WTC11 (cell line): ENCODE measurements around the gene ORC4. TPM values are rescaled to one million over a fixed set of nuclear protein-coding genes. Genes with fewer than 3 reads are reported as not detected.

ENCODE experiments used
- ATAC-seq: fragments of 200-7000 bp; cut with Tn5 transposase; 2 replicates; pipeline ENCODE4 v1.10.0; 2021; ENCODE audit warnings: mild to moderate bottlenecking, moderate library complexity
- CTCF ChIA-PET: fragments of 300-600 bp; sonication (Branson Sonifier 250); formaldehyde crosslinking; loops from one replicate; lab custom pipeline; 2021; ENCODE audit warnings: antibody characterized with exemption; lab: Charles Lee
- POLR2A ChIA-PET: fragments of 350-600 bp; sonication (Branson Sonifier 250); formaldehyde crosslinking; loops from one replicate; lab custom pipeline; 2021; ENCODE audit warnings: antibody characterized with exemption; lab: Charles Lee
- DNase-seq: peaks from one replicate; pipeline ENCODE4 v3.0.0; 2021; ENCODE audit warnings: low spot score
- H3K27ac Mint-ChIP-seq: 2 replicates; pipeline ENCODE4 v1.8.0; 2021; ENCODE audit warnings: mixed read lengths
- H3K27me3 Mint-ChIP-seq: 2 replicates; pipeline ENCODE4 v1.8.0; 2021; ENCODE audit warnings: low read depth, mild to moderate bottlenecking, moderate library complexity, mixed read lengths
- H3K36me3 Mint-ChIP-seq: 2 replicates; pipeline ENCODE4 v1.8.0; 2021; ENCODE audit warnings: mixed read lengths
- H3K4me1 Mint-ChIP-seq: 2 replicates; pipeline ENCODE4 v1.8.0; 2022; ENCODE audit warnings: mixed read lengths
- H3K4me3 Mint-ChIP-seq: 2 replicates; pipeline ENCODE4 v1.8.0; 2021; ENCODE audit warnings: mild to moderate bottlenecking, moderate library complexity, mixed read lengths
- H3K9me3 Mint-ChIP-seq: 2 replicates; pipeline ENCODE4 v1.8.0; 2021; ENCODE audit warnings: mixed read lengths
- ATF2 ChIP-seq: sonication (generic); formaldehyde crosslinking; IDR thresholded peaks from 2 replicates; pipeline ENCODE4 v1.8.1; 2022; ENCODE audit warnings: low read depth, missing genetic modification reagents, borderline replicate concordance
- E2F4 ChIP-seq: sonication (generic); formaldehyde crosslinking; IDR thresholded peaks from 2 replicates; pipeline ENCODE4 v1.8.1; 2022; ENCODE audit warnings: low read depth, mild to moderate bottlenecking, moderate library complexity, missing genetic modification reagents, borderline replicate concordance
- E2F5 ChIP-seq: sonication (generic); formaldehyde crosslinking; IDR thresholded peaks from 2 replicates; pipeline ENCODE4 v1.8.1; 2022; ENCODE audit warnings: mild to moderate bottlenecking, moderate library complexity, missing genetic modification reagents
- EMX1 ChIP-seq: fragments of 250-450 bp; sonication (Bioruptor Pico); IDR thresholded peaks from 2 replicates; pipeline ENCODE4 v1.8.0; 2021; ENCODE audit warnings: mild to moderate bottlenecking
- FOXP4 ChIP-seq: sonication (generic); formaldehyde crosslinking; IDR thresholded peaks from 2 replicates; pipeline ENCODE4 v1.8.0; 2022; ENCODE audit warnings: mild to moderate bottlenecking, missing genetic modification reagents
- GABPB1 ChIP-seq: sonication (generic); formaldehyde crosslinking; IDR thresholded peaks from 2 replicates; pipeline ENCODE4 v1.8.1; 2023; ENCODE audit warnings: mild to moderate bottlenecking, missing genetic modification reagents
- GRHL2 ChIP-seq: fragments of 250-450 bp; sonication (Bioruptor Pico); IDR thresholded peaks from 2 replicates; pipeline ENCODE4 v1.8.0; 2022; ENCODE audit warnings: mild to moderate bottlenecking, moderate library complexity; ENCODE audit not compliant: insufficient replicate concordance, severe bottlenecking
- JAZF1 ChIP-seq: fragments of 250-450 bp; sonication (Bioruptor Pico); IDR thresholded peaks from 2 replicates; pipeline ENCODE4 v1.9.0; 2021; ENCODE audit warnings: moderate library complexity, mild to moderate bottlenecking, inconsistent platforms
- NFE2L1 ChIP-seq: sonication (generic); formaldehyde crosslinking; IDR thresholded peaks from 2 replicates; pipeline ENCODE4 v1.8.1; 2023; ENCODE audit warnings: missing genetic modification reagents
- PRDM15 ChIP-seq: sonication (generic); formaldehyde crosslinking; IDR thresholded peaks from 2 replicates; pipeline ENCODE4 v1.8.0; 2022; ENCODE audit warnings: missing genetic modification reagents
- PRRX2 ChIP-seq: fragments of 250-450 bp; sonication (Bioruptor Pico); IDR thresholded peaks from 2 replicates; pipeline ENCODE4 v1.8.0; 2021; ENCODE audit warnings: mild to moderate bottlenecking
- ZNF219 ChIP-seq: sonication (generic); formaldehyde crosslinking; IDR thresholded peaks from 2 replicates; pipeline ENCODE4 v1.8.0; 2023; ENCODE audit warnings: missing genetic modification reagents, mild to moderate bottlenecking, borderline replicate concordance
- ZNF232 ChIP-seq: sonication (generic); formaldehyde crosslinking; IDR thresholded peaks from 2 replicates; pipeline ENCODE4 v1.8.0; 2022; ENCODE audit warnings: mild to moderate bottlenecking, missing genetic modification reagents
- ZNF532 ChIP-seq: fragments of 250-450 bp; sonication (Bioruptor Pico); IDR thresholded peaks from 2 replicates; pipeline ENCODE4 v1.9.0; 2021; ENCODE audit warnings: mild to moderate bottlenecking, borderline replicate concordance
- total RNA-seq: library from RNA; stranded (reverse); gene quantifications from 3 replicates; pipeline ENCODE4 v1.2.3, GENCODE V29; 2021

The ORC4 gene
- total RNA-seq, 1 experiment from 2014 or later: 57.9 TPM

- CTCF ChIA-PET: interaction anchor here (1.0 kb wide), 1 partner anchor 24 kb away, joined by 3 read pairs; the partner anchor contains the start of genes MBD5 and ORC4
- no peak overlapping the region for H3K4me3 Mint-ChIP-seq
These were observed 23.7 kb downstream of the ORC4 start for GRCh38 chr2:147996828-147997227.

More at GRCh38 chr2:147996828-147997227, 23.7 kb downstream of the ORC4 start:
- Mint-ChIP-seq H3K27me3 (no peaks in the 10 kb centered on the region; the same call in 1 of the 2 replicates), H3K9me3 (peaks cover 18% of the 10 kb centered on the region), H3K36me3 (peaks cover 35% of the 10 kb centered on the region), H3K27ac (no peak overlapping the region), H3K4me1 (peaks cover 30% of the 10 kb centered on the region)
- no peak for ATAC-seq
- POLR2A ChIA-PET: no interaction called here
- DNase-seq: no peak
- TF ChIP-seq ATF2 (CRISPR knock-in tag): no peak
- no peak for TF ChIP-seq PRRX2 (CRISPR knock-in tag)
- TF ChIP-seq ZNF532 (CRISPR knock-in tag): no peak
- no peak for TF ChIP-seq EMX1 (CRISPR knock-in tag)
- TF ChIP-seq JAZF1: no peak
- no peak for TF ChIP-seq NFE2L1 (CRISPR knock-in tag)
- no peak for TF ChIP-seq FOXP4 (CRISPR knock-in tag)
- TF ChIP-seq E2F5 (CRISPR knock-in tag): no peak
- no peak for TF ChIP-seq PRDM15
- no peak for TF ChIP-seq E2F4 (CRISPR knock-in tag)
- no peak for TF ChIP-seq GRHL2 (CRISPR knock-in tag)
- no peak for TF ChIP-seq GABPB1 (CRISPR knock-in tag)
- TF ChIP-seq ZNF219 (CRISPR knock-in tag): no peak
- no peak for TF ChIP-seq ZNF232 (CRISPR knock-in tag)
